Hepatocyte (in vitro differentiated cells): ENCODE data around the gene COBL. TPM values are rescaled to one million over a fixed set of nuclear protein-coding genes. Genes with fewer than 3 reads are reported as not detected.

Experiments
- DNase-seq: peaks from one replicate; pipeline ENCODE4 v3.0.0-alpha.2; 2016; ENCODE audit warnings: low spot score
- H2AFZ ChIP-seq: fragments of 200-600 bp; sonication (generic); 2 replicates; pipeline ENCODE4 v1.6.0; 2016; ENCODE audit warnings: antibody characterized with exemption, mild to moderate bottlenecking
- H3K27ac ChIP-seq: fragments of 200-600 bp; sonication (generic); 2 replicates; pipeline ENCODE4 v1.5.1; 2016; ENCODE audit warnings: mild to moderate bottlenecking
- H3K27me3 ChIP-seq: fragments of 200-600 bp; sonication (generic); 2 replicates; pipeline ENCODE4 v1.6.1; 2016
- H3K36me3 ChIP-seq: fragments of 200-600 bp; sonication (generic); replicated peaks from 2 replicates; pipeline ENCODE4 v1.5.1; 2016; ENCODE audit warnings: low read depth; ENCODE audit not compliant: insufficient read depth
- H3K4me1 ChIP-seq: fragments of 200-600 bp; sonication (generic); 2 replicates; pipeline ENCODE4 v1.5.1; 2016; ENCODE audit warnings: mild to moderate bottlenecking, moderate library complexity; ENCODE audit not compliant: insufficient read depth
- H3K4me2 ChIP-seq: fragments of 200-600 bp; sonication (generic); 2 replicates; pipeline ENCODE4 v1.6.0; 2016
- H3K4me3 ChIP-seq: fragments of 200-600 bp; sonication (generic); 2 replicates; pipeline ENCODE4 v1.5.1; 2016; ENCODE audit warnings: mild to moderate bottlenecking
- H3K79me2 ChIP-seq: fragments of 200-600 bp; sonication (generic); 2 replicates; pipeline ENCODE4 v1.6.0; 2017; ENCODE audit warnings: mild to moderate bottlenecking
- H3K9me2 ChIP-seq: fragments of 200-600 bp; sonication (generic); replicated peaks from 2 replicates; pipeline ENCODE4 v1.6.0; 2017; ENCODE audit warnings: mild to moderate bottlenecking; ENCODE audit not compliant: insufficient read depth
- H3K9me3 ChIP-seq: fragments of 200-600 bp; sonication (generic); 2 replicates; pipeline ENCODE4 v1.5.1; 2016; ENCODE audit warnings: low read depth, mild to moderate bottlenecking
- H4K20me1 ChIP-seq: fragments of 200-600 bp; sonication (generic); 2 replicates; pipeline ENCODE4 v1.6.0; 2016; ENCODE audit warnings: mild to moderate bottlenecking; ENCODE audit not compliant: insufficient read depth, poor library complexity, severe bottlenecking
- CTCF ChIP-seq: fragments of 200-600 bp; sonication (generic); IDR thresholded peaks from 2 replicates; pipeline ENCODE4 v1.5.1; 2016; ENCODE audit warnings: antibody characterized with exemption, mild to moderate bottlenecking; ENCODE audit not compliant: poor library complexity
- EZH2 ChIP-seq: fragments of 200-600 bp; sonication (generic); IDR thresholded peaks from 2 replicates; pipeline ENCODE4 v1.6.1; 2016; ENCODE audit warnings: antibody characterized with exemption, mild to moderate bottlenecking, borderline replicate concordance
- EZH2phosphoT487 ChIP-seq: fragments of 200-600 bp; sonication (generic); IDR thresholded peaks from one replicate; pipeline ENCODE4 v1.6.1; 2018; ENCODE audit warnings: antibody characterized with exemption, mild to moderate bottlenecking, low read depth, moderate library complexity; ENCODE audit not compliant: unreplicated experiment, severe bottlenecking
- WGBS: methylation state at CpG from one replicate; pipeline ENCODE4 v1.1.6; 2016; ENCODE audit warnings: low lambda C conversion rate; ENCODE audit errors: missing lambda C conversion rate; 5-methylcytosine and 5-hydroxymethylcytosine counted together
- polyA plus RNA-seq: library from polyadenylated mRNA; unstranded; fragments of >200 nt; fragmentation: Nextera tagmentation; extraction: Ambion mirVana; gene quantifications from 2 replicates; pipeline ENCODE4 v1.2.1, GENCODE V29; 2016
- total RNA-seq: library from RNA; depleted of rRNA; stranded (reverse); fragments of >200 nt; gene quantifications from 2 replicates; pipeline ENCODE4 v1.2.3, GENCODE V29; 2014

The COBL gene
- total and polyA plus RNA-seq, 2 experiments from 2014 or later: 7.8 to 20.5 TPM

- H3K9me3 ChIP-seq: no peaks in the 10 kb centered on the region
- H3K27me3 ChIP-seq: no peaks in the 10 kb centered on the region
- no peaks in the 10 kb centered on the region for H3K4me1 ChIP-seq
- no peaks in the 10 kb centered on the region for H3K9me2 ChIP-seq
- no peak overlapping the region for H3K4me3 ChIP-seq
- no peak overlapping the region for H3K27ac ChIP-seq
- H2AFZ ChIP-seq: no peak overlapping the region
- no peak for TF ChIP-seq EZH2phosphoT487
- TF ChIP-seq CTCF: no peak
- no peak for TF ChIP-seq EZH2
- H4K20me1 ChIP-seq: no peaks in the 10 kb centered on the region
- H3K4me2 ChIP-seq: no peak overlapping the region
- no peaks in the 10 kb centered on the region for H3K79me2 ChIP-seq
- H3K36me3 ChIP-seq: no peaks in the 10 kb centered on the region
- 96% methylated on average over 19 of the region's 19 CpGs for WGBS
- DNase-seq: no peak
Measured at GRCh38 chr7:51126813-51127617, 189.6 kb downstream of the COBL start.

GRCh38 chr7:51126324-51126723 lies 190.3 kb downstream of the COBL start:
- TF ChIP-seq EZH2 (no peak), EZH2phosphoT487 (no peak), CTCF (no peak)
- Histone ChIP-seq H3K4me2 (no peak overlapping the region), H3K9me3 (no peaks in the 10 kb centered on the region), H3K79me2 (no peaks in the 10 kb centered on the region), H4K20me1 (no peaks in the 10 kb centered on the region), H3K9me2 (no peaks in the 10 kb centered on the region), H3K27ac (no peak overlapping the region), H3K4me3 (no peak overlapping the region), H3K4me1 (no peaks in the 10 kb centered on the region), H2AFZ (no peak overlapping the region), H3K36me3 (no peaks in the 10 kb centered on the region), H3K27me3 (no peaks in the 10 kb centered on the region)
- WGBS: 88% methylated on average over 5 of the region's 5 CpGs
- no peak for DNase-seq

- no peaks in the 10 kb centered on the region for H3K79me2 ChIP-seq
- H3K9me2 ChIP-seq: no peaks in the 10 kb centered on the region
- H3K27me3 ChIP-seq: no peaks in the 10 kb centered on the region
- TF ChIP-seq CTCF (no peak), EZH2 (no peak), EZH2phosphoT487 (no peak)
- 82% methylated on average over 4 of the region's 4 CpGs for WGBS
- no peaks in the 10 kb centered on the region for H3K9me3 ChIP-seq
- no peak overlapping the region for H3K4me2 ChIP-seq
- H3K27ac ChIP-seq: no peak overlapping the region
- no peak for DNase-seq
- H3K36me3 ChIP-seq: no peaks in the 10 kb centered on the region
- H3K4me3 ChIP-seq: no peak overlapping the region
- no peaks in the 10 kb centered on the region for H3K4me1 ChIP-seq
- H4K20me1 ChIP-seq: no peaks in the 10 kb centered on the region
- H2AFZ ChIP-seq: no peak overlapping the region
Measured at GRCh38 chr7:51124321-51124720, 192.3 kb downstream of the COBL start.
